ES-I3 (cell line): ENCODE measurements around the gene CXXC1.
A peak's percentile ranks its signal among the peaks of the same experiment; 100 is the strongest.
"Not testable (repeated sequence)": the region's sequence is repeated elsewhere in the genome, so short reads cannot be mapped to it uniquely, and the experiment has no call there.

ENCODE experiments used
- H3K36me3 ChIP-seq: 2 replicates; pipeline ENCODE4 v1.6.1; 2013; ENCODE audit warnings: mild to moderate bottlenecking, low read length, control low read depth, moderate library complexity; ENCODE audit not compliant: insufficient read depth
- H3K4me1 ChIP-seq: 2 replicates; pipeline ENCODE4 v1.6.1; 2013; ENCODE audit warnings: mild to moderate bottlenecking, control low read depth, low read length; ENCODE audit not compliant: insufficient read depth
- H3K9ac ChIP-seq: 2 replicates; pipeline ENCODE4 v1.6.1; 2013; ENCODE audit warnings: low read depth, mild to moderate bottlenecking, low read length, moderate library complexity
- H3K9me3 ChIP-seq: 2 replicates; pipeline ENCODE4 v1.6.1; 2013; ENCODE audit warnings: mild to moderate bottlenecking, low read length, moderate library complexity; ENCODE audit not compliant: control insufficient read depth, insufficient read depth

CXXC1 gene

GRCh38 chr18:50274044-50274442, 13.4 kb downstream of the CXXC1 start:
- Histone ChIP-seq H3K36me3 (peaks cover 27% of the 10 kb centered on the region), H3K4me1 (no peaks in the 10 kb centered on the region), H3K9me3 (no peaks in the 10 kb centered on the region), H3K9ac (no peak overlapping the region)

- Histone ChIP-seq H3K36me3 (peaks cover 25% of the 10 kb centered on the region), H3K9me3 (no peaks in the 10 kb centered on the region), H3K9ac (no peak overlapping the region), H3K4me1 (no peaks in the 10 kb centered on the region)
Measured at GRCh38 chr18:50273203-50274043, 14.1 kb downstream of the CXXC1 start.

- H3K4me1 ChIP-seq = no peaks in the 10 kb centered on the region
- H3K36me3 ChIP-seq = peaks cover 25% of the 10 kb centered on the region
- no peaks in the 10 kb centered on the region for H3K9me3 ChIP-seq
Measured at GRCh38 chr18:50272568-50272967, 14.9 kb downstream of the CXXC1 start.

GRCh38 chr18:50268022-50268747, 19.3 kb downstream of the CXXC1 start:
- H3K9me3 ChIP-seq = no peaks in the 10 kb centered on the region
- peak overlapping the region; percentile 49; the same call in 1 of the 2 replicates for H3K9ac ChIP-seq
- peaks cover 15% of the 10 kb centered on the region for H3K36me3 ChIP-seq
- no peaks in the 10 kb centered on the region for H3K4me1 ChIP-seq

More at GRCh38 chr18:50272568-50272967, 14.9 kb downstream of the CXXC1 start:
- no peak overlapping the region for H3K9ac ChIP-seq

GRCh38 chr18:50266248-50266704, 21.2 kb downstream of the CXXC1 start, which contains the start of gene CFAP53:
Gene CFAP53 (minus strand): TSS chr18:50266495. CDS start chr18:50266404, 91 bp downstream.
- no peaks in the 10 kb centered on the region for H3K9me3 ChIP-seq
- peak within 1 kb of the TSS; percentile 53; the same call in 1 of the 2 replicates for H3K9ac ChIP-seq
- no peaks in the 10 kb centered on the region for H3K4me1 ChIP-seq
- H3K36me3 ChIP-seq = peaks cover 6% of the 10 kb centered on the region; the same call in 1 of the 2 replicates

- no peaks in the 10 kb centered on the region for H3K4me1 ChIP-seq
- H3K9ac ChIP-seq = no peak overlapping the region
- no peaks in the 10 kb centered on the region for H3K36me3 ChIP-seq
- H3K9me3 ChIP-seq = no peaks in the 10 kb centered on the region
Measured at GRCh38 chr18:50262977-50263376, 24.5 kb downstream of the CXXC1 start.

- H3K9me3 ChIP-seq = no peaks in the 10 kb centered on the region; the same call in 1 of the 2 replicates
- H3K9ac ChIP-seq = no peak overlapping the region
- H3K36me3 ChIP-seq = no peaks in the 10 kb centered on the region
- peaks cover 10% of the 10 kb centered on the region for H3K4me1 ChIP-seq
Measured at GRCh38 chr18:50250935-50251334, 36.6 kb downstream of the CXXC1 start.

- H3K9me3 ChIP-seq = no peaks in the 10 kb centered on the region
- peaks cover 10% of the 10 kb centered on the region for H3K4me1 ChIP-seq
- no peak overlapping the region for H3K9ac ChIP-seq
- no peaks in the 10 kb centered on the region for H3K36me3 ChIP-seq
Measured at GRCh38 chr18:50249576-50249975, 37.9 kb downstream of the CXXC1 start.

GRCh38 chr18:50247561-50247960, 39.9 kb downstream of the CXXC1 start:
- no peak overlapping the region for H3K9ac ChIP-seq
- no peaks in the 10 kb centered on the region for H3K9me3 ChIP-seq
- H3K36me3 ChIP-seq = no peaks in the 10 kb centered on the region
- H3K4me1 ChIP-seq = peaks cover 10% of the 10 kb centered on the region

- H3K36me3 ChIP-seq, H3K4me1 ChIP-seq, H3K9ac ChIP-seq, H3K9me3 ChIP-seq: not testable (repeated sequence)
Measured at GRCh38 chr18:50241768-50242167, 45.7 kb downstream of the CXXC1 start.

- Histone ChIP-seq H3K4me1 (no peaks in the 10 kb centered on the region), H3K9ac (no peak overlapping the region), H3K36me3 (no peaks in the 10 kb centered on the region), H3K9me3 (peaks cover 5% of the 10 kb centered on the region; the same call in 1 of the 2 replicates)
Measured at GRCh38 chr18:50240080-50240563, 47.4 kb downstream of the CXXC1 start.

GRCh38 chr18:50232419-50232818, 55.1 kb downstream of the CXXC1 start:
- no peaks in the 10 kb centered on the region for H3K9me3 ChIP-seq
- no peaks in the 10 kb centered on the region for H3K36me3 ChIP-seq
- no peaks in the 10 kb centered on the region for H3K4me1 ChIP-seq
- H3K9ac ChIP-seq = no peak overlapping the region
